Ovary (tissue), 9 donors: Measurements from ENCODE around the gene SLC17A9. TPM values are rescaled to one million over a fixed set of nuclear protein-coding genes. Genes with fewer than 3 reads are reported as not detected.

ENCODE experiments used
- DNase-seq, 5 donors: peaks; one replicate each; pipeline ENCODE4 v3.0.0-alpha.2; 2019 to 2020
- H3K27ac ChIP-seq, 2 donors: fragments of 200-600 bp; one replicate each; pipeline versions ENCODE4 v1.5.1 to v1.8.0; 2019 to 2022
- H3K27me3 ChIP-seq: fragments of 200-600 bp; one replicate; pipeline ENCODE4 v1.8.0; 2022
- H3K36me3 ChIP-seq: fragments of 200-600 bp; sonication (generic); one replicate; pipeline ENCODE4 v1.5.1; 2019
- H3K4me1 ChIP-seq: one replicate; pipeline ENCODE4 v1.8.1; 2013; ENCODE audit warnings: mild to moderate bottlenecking, moderate library complexity; ENCODE audit not compliant: insufficient read depth
- H3K4me3 ChIP-seq: fragments of 200-600 bp; sonication (generic); one replicate; pipeline ENCODE4 v1.5.1; 2017
- H3K9me3 ChIP-seq, 2 donors: fragments of 200-600 bp in 1 of 2; sonication (generic) in 1 of 2; one replicate each; pipeline versions ENCODE4 v1.5.1 to v1.8.1; 2013 to 2019; ENCODE audit warnings: mild to moderate bottlenecking in 1 of 2, moderate library complexity in 1 of 2
- CTCF ChIP-seq, 3 donors: fragments of 450-650 bp in 2 of 3; fragments of 200-600 bp in 1 of 3; IDR thresholded peaks; one replicate each; pipeline versions ENCODE4 v1.5.1 to v1.8.0; 2016 to 2022; ENCODE audit warnings: antibody characterized with exemption in 3 of 3, mild to moderate bottlenecking in 1 of 3
- EP300 ChIP-seq: sonication (generic); formaldehyde crosslinking; IDR thresholded peaks from one replicate; pipeline ENCODE4 v1.6.1; 2017; ENCODE audit warnings: antibody characterized with exemption
- POLR2A ChIP-seq: fragments of 450-650 bp; IDR thresholded peaks from one replicate; pipeline ENCODE4 v1.6.1; 2017; ENCODE audit warnings: antibody characterized with exemption, mild to moderate bottlenecking, moderate library complexity
- WGBS, 3 donors: extraction: QIAGEN DNeasy Blood & Tissue Kit in 1 of 3; methylation state at CpG; one replicate each; pipeline versions ENCODE4 v1.1.5 to v1.1.7; 2013 to 2017; 5-methylcytosine and 5-hydroxymethylcytosine counted together
- intact Hi-C, 4 donors: fragments of 100-400 bp; cut with DNase I; formaldehyde crosslinking; loops; one replicate each; pipeline versions ENCODE4 v1.11.0 to v1.15.1; 2022 to 2023
- polyA plus RNA-seq, 2 donors: library from polyadenylated mRNA; stranded (reverse); fragments of 200-250 nt in 1 of 2; fragments of 350-450 nt in 1 of 2; fragmentation: Illumina TruSeq in 1 of 2; extraction: RNeasy Lipid Tissue Mini Kit (QIAGEN cat#74804) in 1 of 2; gene quantifications; one replicate each; pipeline ENCODE4 v1.2.3, GENCODE V29; 2013 to 2014
- total RNA-seq, 7 donors: library from RNA; depleted of rRNA in 2 of 7; stranded (reverse); fragments of >200 nt in 2 of 7; fragmentation: NEBNext Ultra II Directional in 3 of 7; extraction: Animal tissue kit (Norgen Biotek cat#: 25700) in 3 of 7; gene quantifications; one replicate each; pipeline versions ENCODE4 v1.1.0 to v1.2.4, GENCODE V29; 2016 to 2023
- donor health status: DM: no; HTN: no; CAD: no; lungs with moderate emphysema.
- donor health status: DM: no; HTN: no; CAD: no.
- donor health status: Bipolar disorder and iron deficiency.
- donor health status: DM: yes; HTN: yes; CAD: no.
- donor health status: DM: no; HTN: no; CAD: no.
- donor health status: DM: yes; HTN: yes; CAD: no.

SLC17A9 gene
- total and polyA plus RNA-seq, 9 donors = 0.68 to 7.7 (median 4.7) TPM

GRCh38 chr20:62928246-62928939 is 24.1 kb upstream of the SLC17A9 start:
- 34 to 49% (median 48%) methylated on average over 14 of the region's 14 CpGs for WGBS, 3 donors
- H3K4me1 ChIP-seq = peaks cover 18% of the 10 kb centered on the region

GRCh38 chr20:62929051-62929538 is 23.4 kb upstream of the SLC17A9 start:
- TF ChIP-seq CTCF (IDR thresholded peaks at IDR 0.05) = no peak
- H3K4me1 ChIP-seq = peaks cover 17% of the 10 kb centered on the region
- H3K36me3 ChIP-seq = no peaks in the 10 kb centered on the region
- intact Hi-C loops = no loop called here
- WGBS, 3 donors = 1 to 2% (median 1%) methylated on average over 26 to 44 of the region's 44 CpGs
- peak overlapping the region; percentile 58 for H3K4me3 ChIP-seq
- H3K27me3 ChIP-seq = no peaks in the 10 kb centered on the region
- H3K9me3 ChIP-seq = no peaks in the 10 kb centered on the region
- peak; percentile 63 to 82 (median 69) for DNase-seq
- peak overlapping the region in 1 of 2 donors; percentile 67 for H3K27ac ChIP-seq

More at GRCh38 chr20:62928246-62928939, 24.1 kb upstream of the SLC17A9 start:
- intact Hi-C loops = no loop called here
- H3K36me3 ChIP-seq = no peaks in the 10 kb centered on the region
- peak in 1 of 5 donors; percentile 14 for DNase-seq
- H3K4me3 ChIP-seq = peak overlapping the region; percentile 58
- H3K9me3 ChIP-seq = no peaks in the 10 kb centered on the region
- TF ChIP-seq CTCF (IDR thresholded peaks at IDR 0.05) (no peak), EP300 (no peak), POLR2A (no peak)
- H3K27ac ChIP-seq = peak overlapping the region in 1 of 2 donors; percentile 67
- H3K27me3 ChIP-seq = no peaks in the 10 kb centered on the region

- TF ChIP-seq CTCF (IDR thresholded peaks at IDR 0.05) (no peak), POLR2A (no peak), EP300 (no peak)
- no peak overlapping the region for H3K4me3 ChIP-seq
- H3K27me3 ChIP-seq = no peaks in the 10 kb centered on the region
- H3K4me1 ChIP-seq = peaks cover 21% of the 10 kb centered on the region
- intact Hi-C loops = no loop called here
- H3K9me3 ChIP-seq = no peaks in the 10 kb centered on the region
- no peaks in the 10 kb centered on the region for H3K36me3 ChIP-seq
- no peak overlapping the region for H3K27ac ChIP-seq
- peak in 1 of 5 donors; percentile 5 for DNase-seq
- 77 to 81% (median 80%) methylated on average over 9 of the region's 9 CpGs for whole genome bisulfite sequencing, 3 donors
These were observed 21.0 kb upstream of the SLC17A9 start for GRCh38 chr20:62931464-62931863.

- intact Hi-C loops = no loop called here
- no peaks in the 10 kb centered on the region for H3K9me3 ChIP-seq
- 61 to 79% (median 63%) methylated on average over 3 of the region's 3 CpGs for WGBS, 3 donors
- H3K36me3 ChIP-seq = no peaks in the 10 kb centered on the region
- peaks cover 13% of the 10 kb centered on the region for H3K4me1 ChIP-seq
- no peaks in the 10 kb centered on the region for H3K27me3 ChIP-seq
- no peak overlapping the region for H3K27ac ChIP-seq
- DNase-seq = peak in 1 of 5 donors; percentile 8
- no peak overlapping the region for H3K4me3 ChIP-seq
- no peak for TF ChIP-seq CTCF (IDR thresholded peaks at IDR 0.05)
- no peak for TF ChIP-seq EP300
- no peak for TF ChIP-seq POLR2A
These were observed 18.5 kb upstream of the SLC17A9 start for GRCh38 chr20:62933966-62934365.
